K562 (cell line): ENCODE data around the gene CAVIN1. TPM values are rescaled to one million over a fixed set of nuclear protein-coding genes. Genes with fewer than 3 reads are reported as not detected.

ENCODE experiments used
- CCNT2 ChIP-seq: IDR thresholded peaks from 2 replicates; pipeline ENCODE4 v1.6.1; 2011; ENCODE audit warnings: borderline replicate concordance, low read depth, mild to moderate bottlenecking, moderate library complexity, mixed read lengths, low read length; ENCODE audit not compliant: insufficient read length; ENCODE audit errors: extremely low read depth
- CEBPG ChIP-seq, 3 experiments: fragments of 200-800 bp in 1 of 3; sonication (Bioruptor generic) in 1 of 3; sonication (generic) in 1 of 3; formaldehyde crosslinking in 1 of 3; IDR thresholded peaks in 2 of 3; conservative IDR thresholded peaks in 1 of 3; 2 replicates each; pipeline versions ENCODE4 v1.6.1 to v1.8.0; 2016 to 2022; ENCODE audit warnings: missing compliant biosample characterization in 2 of 3, missing genetic modification characterization in 2 of 3, mild to moderate bottlenecking in 1 of 3, missing genetic modification reagents in 1 of 3
- DPF2 ChIP-seq: fragments of 450-650 bp; IDR thresholded peaks from 2 replicates; pipeline ENCODE4 v1.6.1; 2016
- MEF2D ChIP-seq: conservative IDR thresholded peaks from 2 replicates; pipeline ENCODE4 v1.6.1; 2016; ENCODE audit warnings: low read depth, missing genetic modification characterization, missing compliant biosample characterization
- PPARD ChIP-seq: fragments of 250-450 bp; sonication (Bioruptor Pico); IDR thresholded peaks from 2 replicates; pipeline ENCODE4 v1.8.0; 2022; ENCODE audit warnings: inconsistent platforms, mild to moderate bottlenecking, moderate library complexity
- PTTG1 ChIP-seq: fragments of 450-650 bp; IDR thresholded peaks from 2 replicates; pipeline ENCODE4 v1.6.1; 2016; ENCODE audit warnings: low read depth, mild to moderate bottlenecking, missing genetic modification characterization, missing compliant biosample characterization
- TRIM24 ChIP-seq, 2 experiments: fragments of 450-650 bp; IDR thresholded peaks; 2 replicates each; pipeline ENCODE4 v1.6.1; 2016
- XRCC5 ChIP-seq: fragments of 200-400 bp; formaldehyde crosslinking; IDR thresholded peaks from 2 replicates; pipeline ENCODE4 v1.6.1; 2017; ENCODE audit warnings: low read depth, mild to moderate bottlenecking, low read length
- polyA plus RNA-seq, 8 experiments: library from polyadenylated mRNA; depleted of rRNA in 4 of 8; stranded (reverse) in 5 of 8; unstranded in 3 of 8; fragments of >200 nt; fragmentation: Nextera tagmentation in 2 of 8; fragmentation: Illumina TruSeq in 1 of 8; extraction: Ambion mirVana in 2 of 8; extraction: Trizol in 1 of 8; gene quantifications; 2 replicates each; pipeline versions ENCODE4 v1.2.1 to v1.2.3, GENCODE V29; 2011 to 2014; ENCODE audit warnings: inconsistent platforms in 1 of 8, missing spikeins in 1 of 8
- total RNA-seq, 7 experiments: library from RNA; depleted of rRNA in 6 of 7; stranded (reverse); fragments of >200 nt in 6 of 7; fragmentation: Illumina TruSeq in 2 of 7; extraction: Trizol in 2 of 7; gene quantifications; 2 replicates each; pipeline versions ENCODE4 v1.2.1 to v1.2.3, GENCODE V29; 2011 to 2021; ENCODE audit warnings: low replicate concordance in 1 of 7
- TF ChIP-seq, protein P1 (sequence below): sonication (generic); formaldehyde crosslinking; IDR thresholded peaks from 2 replicates; pipeline ENCODE4 v1.8.1; 2023; ENCODE audit warnings: mild to moderate bottlenecking, missing genetic modification reagents
- TF ChIP-seq, protein P2 (sequence below): fragments of 450-650 bp; IDR thresholded peaks from 2 replicates; pipeline ENCODE4 v1.6.1; 2016; ENCODE audit warnings: mild to moderate bottlenecking, moderate library complexity
- TF ChIP-seq, protein P3 (sequence below): IDR thresholded peaks from 2 replicates; pipeline ENCODE4 v1.6.1; 2012; ENCODE audit warnings: low read depth, low read length, improper control_type of control experiment, borderline replicate concordance
- TF ChIP-seq, protein P4 (sequence below): fragments of 250-450 bp; sonication (Bioruptor Pico); IDR thresholded peaks from 2 replicates; pipeline ENCODE4 v1.8.0; 2021; ENCODE audit warnings: moderate library complexity, mild to moderate bottlenecking, inconsistent platforms

Gene CAVIN1
- total and polyA plus RNA-seq, 9 of the 15 experiments (the other 6 are each of a cell fraction or from before 2014, with no cell fraction given) = 6.8 to 162 (median 74.5) TPM

DNA sequence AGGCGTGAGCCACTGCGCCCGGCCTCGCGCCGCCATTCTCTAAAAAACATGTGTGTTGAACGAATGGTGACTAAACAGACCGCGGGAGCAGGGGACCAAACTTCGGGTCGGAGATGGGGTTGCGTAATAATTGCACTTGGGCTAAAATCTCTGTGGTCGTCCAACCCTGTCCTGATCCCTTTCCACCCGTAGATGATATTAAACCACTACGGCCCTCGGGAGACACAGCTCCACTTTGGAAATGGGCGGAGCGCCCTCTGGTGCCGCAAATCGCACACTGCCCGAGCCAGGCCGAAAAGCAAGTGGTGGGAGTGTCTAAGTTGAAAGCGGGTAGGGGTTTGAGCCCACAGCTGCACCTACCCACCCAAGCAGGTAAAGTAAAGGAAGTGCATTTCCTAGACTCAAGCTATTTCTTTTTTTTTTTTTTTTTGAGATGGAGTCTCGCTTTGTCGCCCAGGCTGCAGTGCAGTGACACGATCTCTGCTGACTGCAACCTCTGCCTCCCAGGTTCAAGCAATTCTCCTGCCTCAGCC lies 17.0 kb downstream of the CAVIN1 start (continued):
- TF ChIP-seq, protein P1, sequence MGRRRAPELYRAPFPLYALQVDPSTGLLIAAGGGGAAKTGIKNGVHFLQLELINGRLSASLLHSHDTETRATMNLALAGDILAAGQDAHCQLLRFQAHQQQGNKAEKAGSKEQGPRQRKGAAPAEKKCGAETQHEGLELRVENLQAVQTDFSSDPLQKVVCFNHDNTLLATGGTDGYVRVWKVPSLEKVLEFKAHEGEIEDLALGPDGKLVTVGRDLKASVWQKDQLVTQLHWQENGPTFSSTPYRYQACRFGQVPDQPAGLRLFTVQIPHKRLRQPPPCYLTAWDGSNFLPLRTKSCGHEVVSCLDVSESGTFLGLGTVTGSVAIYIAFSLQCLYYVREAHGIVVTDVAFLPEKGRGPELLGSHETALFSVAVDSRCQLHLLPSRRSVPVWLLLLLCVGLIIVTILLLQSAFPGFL (CRISPR knock-in tag) = 0 out of 2 replicates have a peak, but pooled peaks have one; percentile 34
- TF ChIP-seq, protein P2, sequence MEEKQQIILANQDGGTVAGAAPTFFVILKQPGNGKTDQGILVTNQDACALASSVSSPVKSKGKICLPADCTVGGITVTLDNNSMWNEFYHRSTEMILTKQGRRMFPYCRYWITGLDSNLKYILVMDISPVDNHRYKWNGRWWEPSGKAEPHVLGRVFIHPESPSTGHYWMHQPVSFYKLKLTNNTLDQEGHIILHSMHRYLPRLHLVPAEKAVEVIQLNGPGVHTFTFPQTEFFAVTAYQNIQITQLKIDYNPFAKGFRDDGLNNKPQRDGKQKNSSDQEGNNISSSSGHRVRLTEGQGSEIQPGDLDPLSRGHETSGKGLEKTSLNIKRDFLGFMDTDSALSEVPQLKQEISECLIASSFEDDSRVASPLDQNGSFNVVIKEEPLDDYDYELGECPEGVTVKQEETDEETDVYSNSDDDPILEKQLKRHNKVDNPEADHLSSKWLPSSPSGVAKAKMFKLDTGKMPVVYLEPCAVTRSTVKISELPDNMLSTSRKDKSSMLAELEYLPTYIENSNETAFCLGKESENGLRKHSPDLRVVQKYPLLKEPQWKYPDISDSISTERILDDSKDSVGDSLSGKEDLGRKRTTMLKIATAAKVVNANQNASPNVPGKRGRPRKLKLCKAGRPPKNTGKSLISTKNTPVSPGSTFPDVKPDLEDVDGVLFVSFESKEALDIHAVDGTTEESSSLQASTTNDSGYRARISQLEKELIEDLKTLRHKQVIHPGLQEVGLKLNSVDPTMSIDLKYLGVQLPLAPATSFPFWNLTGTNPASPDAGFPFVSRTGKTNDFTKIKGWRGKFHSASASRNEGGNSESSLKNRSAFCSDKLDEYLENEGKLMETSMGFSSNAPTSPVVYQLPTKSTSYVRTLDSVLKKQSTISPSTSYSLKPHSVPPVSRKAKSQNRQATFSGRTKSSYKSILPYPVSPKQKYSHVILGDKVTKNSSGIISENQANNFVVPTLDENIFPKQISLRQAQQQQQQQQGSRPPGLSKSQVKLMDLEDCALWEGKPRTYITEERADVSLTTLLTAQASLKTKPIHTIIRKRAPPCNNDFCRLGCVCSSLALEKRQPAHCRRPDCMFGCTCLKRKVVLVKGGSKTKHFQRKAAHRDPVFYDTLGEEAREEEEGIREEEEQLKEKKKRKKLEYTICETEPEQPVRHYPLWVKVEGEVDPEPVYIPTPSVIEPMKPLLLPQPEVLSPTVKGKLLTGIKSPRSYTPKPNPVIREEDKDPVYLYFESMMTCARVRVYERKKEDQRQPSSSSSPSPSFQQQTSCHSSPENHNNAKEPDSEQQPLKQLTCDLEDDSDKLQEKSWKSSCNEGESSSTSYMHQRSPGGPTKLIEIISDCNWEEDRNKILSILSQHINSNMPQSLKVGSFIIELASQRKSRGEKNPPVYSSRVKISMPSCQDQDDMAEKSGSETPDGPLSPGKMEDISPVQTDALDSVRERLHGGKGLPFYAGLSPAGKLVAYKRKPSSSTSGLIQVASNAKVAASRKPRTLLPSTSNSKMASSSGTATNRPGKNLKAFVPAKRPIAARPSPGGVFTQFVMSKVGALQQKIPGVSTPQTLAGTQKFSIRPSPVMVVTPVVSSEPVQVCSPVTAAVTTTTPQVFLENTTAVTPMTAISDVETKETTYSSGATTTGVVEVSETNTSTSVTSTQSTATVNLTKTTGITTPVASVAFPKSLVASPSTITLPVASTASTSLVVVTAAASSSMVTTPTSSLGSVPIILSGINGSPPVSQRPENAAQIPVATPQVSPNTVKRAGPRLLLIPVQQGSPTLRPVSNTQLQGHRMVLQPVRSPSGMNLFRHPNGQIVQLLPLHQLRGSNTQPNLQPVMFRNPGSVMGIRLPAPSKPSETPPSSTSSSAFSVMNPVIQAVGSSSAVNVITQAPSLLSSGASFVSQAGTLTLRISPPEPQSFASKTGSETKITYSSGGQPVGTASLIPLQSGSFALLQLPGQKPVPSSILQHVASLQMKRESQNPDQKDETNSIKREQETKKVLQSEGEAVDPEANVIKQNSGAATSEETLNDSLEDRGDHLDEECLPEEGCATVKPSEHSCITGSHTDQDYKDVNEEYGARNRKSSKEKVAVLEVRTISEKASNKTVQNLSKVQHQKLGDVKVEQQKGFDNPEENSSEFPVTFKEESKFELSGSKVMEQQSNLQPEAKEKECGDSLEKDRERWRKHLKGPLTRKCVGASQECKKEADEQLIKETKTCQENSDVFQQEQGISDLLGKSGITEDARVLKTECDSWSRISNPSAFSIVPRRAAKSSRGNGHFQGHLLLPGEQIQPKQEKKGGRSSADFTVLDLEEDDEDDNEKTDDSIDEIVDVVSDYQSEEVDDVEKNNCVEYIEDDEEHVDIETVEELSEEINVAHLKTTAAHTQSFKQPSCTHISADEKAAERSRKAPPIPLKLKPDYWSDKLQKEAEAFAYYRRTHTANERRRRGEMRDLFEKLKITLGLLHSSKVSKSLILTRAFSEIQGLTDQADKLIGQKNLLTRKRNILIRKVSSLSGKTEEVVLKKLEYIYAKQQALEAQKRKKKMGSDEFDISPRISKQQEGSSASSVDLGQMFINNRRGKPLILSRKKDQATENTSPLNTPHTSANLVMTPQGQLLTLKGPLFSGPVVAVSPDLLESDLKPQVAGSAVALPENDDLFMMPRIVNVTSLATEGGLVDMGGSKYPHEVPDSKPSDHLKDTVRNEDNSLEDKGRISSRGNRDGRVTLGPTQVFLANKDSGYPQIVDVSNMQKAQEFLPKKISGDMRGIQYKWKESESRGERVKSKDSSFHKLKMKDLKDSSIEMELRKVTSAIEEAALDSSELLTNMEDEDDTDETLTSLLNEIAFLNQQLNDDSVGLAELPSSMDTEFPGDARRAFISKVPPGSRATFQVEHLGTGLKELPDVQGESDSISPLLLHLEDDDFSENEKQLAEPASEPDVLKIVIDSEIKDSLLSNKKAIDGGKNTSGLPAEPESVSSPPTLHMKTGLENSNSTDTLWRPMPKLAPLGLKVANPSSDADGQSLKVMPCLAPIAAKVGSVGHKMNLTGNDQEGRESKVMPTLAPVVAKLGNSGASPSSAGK = no peak
- TF ChIP-seq TRIM24 (IDR thresholded peaks at IDR 0.05) (no peak), PTTG1 (tag) (no peak), PPARD (CRISPR knock-in tag) (no peak), CEBPG (CRISPR knock-in tag; IDR thresholded peaks at IDR 0.05) (peak; percentile 73), CEBPG (tag; conservative IDR thresholded peaks at IDR 0.05 in 1 of 2, IDR thresholded peaks at IDR 0.05 in 1 of 2) (peak; percentile 77 to 95), CCNT2 (no peak), DPF2 (0 out of 2 replicates have a peak, but pooled peaks have one; percentile 21), XRCC5 (0 out of 2 replicates have a peak, but pooled peaks have one; percentile 15), MEF2D (tag) (no peak)
- TF ChIP-seq, protein P3, sequence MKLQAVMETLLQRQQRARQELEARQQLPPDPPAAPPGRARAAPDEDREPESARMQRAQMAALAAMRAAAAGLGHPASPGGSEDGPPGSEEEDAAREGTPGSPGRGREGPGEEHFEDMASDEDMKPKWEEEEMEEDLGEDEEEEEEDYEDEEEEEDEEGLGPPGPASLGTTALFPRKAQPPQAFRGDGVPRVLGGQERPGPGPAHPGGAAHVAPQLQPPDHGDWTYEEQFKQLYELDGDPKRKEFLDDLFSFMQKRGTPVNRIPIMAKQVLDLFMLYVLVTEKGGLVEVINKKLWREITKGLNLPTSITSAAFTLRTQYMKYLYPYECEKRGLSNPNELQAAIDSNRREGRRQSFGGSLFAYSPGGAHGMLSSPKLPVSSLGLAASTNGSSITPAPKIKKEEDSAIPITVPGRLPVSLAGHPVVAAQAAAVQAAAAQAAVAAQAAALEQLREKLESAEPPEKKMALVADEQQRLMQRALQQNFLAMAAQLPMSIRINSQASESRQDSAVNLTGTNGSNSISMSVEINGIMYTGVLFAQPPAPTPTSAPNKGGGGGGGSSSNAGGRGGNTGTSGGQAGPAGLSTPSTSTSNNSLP = no peak
- TF ChIP-seq, protein P4, sequence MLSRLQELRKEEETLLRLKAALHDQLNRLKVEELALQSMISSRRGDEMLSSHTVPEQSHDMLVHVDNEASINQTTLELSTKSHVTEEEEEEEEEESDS (CRISPR knock-in tag) = no peak
